ENCODE results near the gene ROBO2. TPM values are rescaled to one million over a fixed set of nuclear protein-coding genes. Genes with fewer than 3 reads are reported as not detected.

ROBO2 gene
- total RNA-seq, 2 donors from 2014 or later: 2.5 to 2.9 TPM

- no peaks in the 10 kb centered on the region for H3K4me1 ChIP-seq (ENCODE audit: control insufficient read depth, insufficient read depth, low read length)
- H3K9ac ChIP-seq (ENCODE audit: extremely low read depth, low read length, poor library complexity, severe bottlenecking): no peak overlapping the region
- no peak overlapping the region for H3K27ac ChIP-seq (ENCODE audit: low read depth, low read length)
- no peak for DNase-seq
- H3K27ac Mint-ChIP-seq: no peak overlapping the region
- H3K4me3 ChIP-seq (ENCODE audit: low read length): no peak overlapping the region
- no peaks in the 10 kb centered on the region for H3K27me3 ChIP-seq (ENCODE audit: control insufficient read depth, insufficient read depth, low read length, poor library complexity, severe bottlenecking)
- TF ChIP-seq CTCF (conservative IDR thresholded peaks at IDR 0.05): no peak
- H3K9me3 ChIP-seq (ENCODE audit: control insufficient read depth, low read length): no peaks in the 10 kb centered on the region
- no peaks in the 10 kb centered on the region for H3K36me3 ChIP-seq (ENCODE audit: control insufficient read depth, insufficient read depth, low read length)
- H3K4me3 Mint-ChIP-seq: no peak overlapping the region
- H3K36me3 Mint-ChIP-seq (ENCODE audit: low read depth): no peaks in the 10 kb centered on the region
- no peaks in the 10 kb centered on the region for H3K9me3 Mint-ChIP-seq
- H3K4me1 Mint-ChIP-seq: no peaks in the 10 kb centered on the region
- H3K27me3 Mint-ChIP-seq (ENCODE audit: insufficient read depth): no peaks in the 10 kb centered on the region
- 81 to 100% methylated on average over 1 to 6 of the region's 6 CpGs for WGBS, 2 experiments (ENCODE audit: insufficient coverage in 1 of 2, insufficient read length in 1 of 2)
These were observed 409.8 kb downstream of the ROBO2 start for GRCh38 chr3:77449459-77450350.

GRCh38 chr3:77456431-77456830, 416.5 kb downstream of the ROBO2 start:
- no peaks in the 10 kb centered on the region for H3K27me3 ChIP-seq (ENCODE audit: control insufficient read depth, insufficient read depth, low read length, poor library complexity, severe bottlenecking)
- Mint-ChIP-seq H3K27me3 (ENCODE audit: insufficient read depth) (no peaks in the 10 kb centered on the region), H3K4me1 (peaks cover 7% of the 10 kb centered on the region), H3K36me3 (ENCODE audit: low read depth) (no peaks in the 10 kb centered on the region), H3K9me3 (no peaks in the 10 kb centered on the region), H3K4me3 (no peak overlapping the region), H3K27ac (no peak overlapping the region)
- H3K9ac ChIP-seq (ENCODE audit: extremely low read depth, low read length, poor library complexity, severe bottlenecking): no peak overlapping the region
- no peak for DNase-seq
- H3K4me1 ChIP-seq (ENCODE audit: control insufficient read depth, insufficient read depth, low read length): no peaks in the 10 kb centered on the region
- WGBS, 2 experiments (ENCODE audit: insufficient coverage in 1 of 2, insufficient read length in 1 of 2): 59 to 67% methylated on average over 1 of the region's 1 CpG
- TF ChIP-seq CTCF (conservative IDR thresholded peaks at IDR 0.05): no peak
- H3K27ac ChIP-seq (ENCODE audit: low read depth, low read length): no peak overlapping the region
- H3K4me3 ChIP-seq (ENCODE audit: low read length): no peak overlapping the region
- no peaks in the 10 kb centered on the region for H3K36me3 ChIP-seq (ENCODE audit: control insufficient read depth, insufficient read depth, low read length)
- H3K9me3 ChIP-seq (ENCODE audit: control insufficient read depth, low read length): no peaks in the 10 kb centered on the region

GRCh38 chr3:77456906-77457305, 417.0 kb downstream of the ROBO2 start:
- WGBS, 2 experiments (ENCODE audit: insufficient coverage in 1 of 2, insufficient read length in 1 of 2): 67 to 74% methylated on average over 1 of the region's 1 CpG
- no peaks in the 10 kb centered on the region for H3K36me3 Mint-ChIP-seq (ENCODE audit: low read depth)
- DNase-seq: no peak
- Histone ChIP-seq H3K4me3 (ENCODE audit: low read length) (no peak overlapping the region), H3K36me3 (ENCODE audit: control insufficient read depth, insufficient read depth, low read length) (no peaks in the 10 kb centered on the region), H3K9me3 (ENCODE audit: control insufficient read depth, low read length) (no peaks in the 10 kb centered on the region), H3K9ac (ENCODE audit: extremely low read depth, low read length, poor library complexity, severe bottlenecking) (no peak overlapping the region), H3K27me3 (ENCODE audit: control insufficient read depth, insufficient read depth, low read length, poor library complexity, severe bottlenecking) (no peaks in the 10 kb centered on the region), H3K27ac (ENCODE audit: low read depth, low read length) (no peak overlapping the region), H3K4me1 (ENCODE audit: control insufficient read depth, insufficient read depth, low read length) (no peaks in the 10 kb centered on the region)
- H3K9me3 Mint-ChIP-seq: no peaks in the 10 kb centered on the region
- H3K27me3 Mint-ChIP-seq (ENCODE audit: insufficient read depth): no peaks in the 10 kb centered on the region
- no peak overlapping the region for H3K27ac Mint-ChIP-seq
- no peak overlapping the region for H3K4me3 Mint-ChIP-seq
- TF ChIP-seq CTCF (conservative IDR thresholded peaks at IDR 0.05): no peak
- H3K4me1 Mint-ChIP-seq: peaks cover 7% of the 10 kb centered on the region
